IMR-90 (cell line): ENCODE results near the gene PIH1D1. TPM values are rescaled to one million over a fixed set of nuclear protein-coding genes. Genes with fewer than 3 reads are reported as not detected.

Source experiments
- ATAC-seq: fragments of 200-7000 bp; cut with Tn5 transposase; 2 replicates; pipeline ENCODE4 v1.9.1; 2020; ENCODE audit warnings: low read depth, mild to moderate bottlenecking, moderate library complexity
- BruUV-seq: library from RNA; stranded (reverse); fragments of 400-500 nt; replicated peaks from 2 replicates; lab custom pipeline; 2021; lab: Mats Ljungman, UMichigan
- CTCF ChIA-PET: fragments of 300-600 bp; formaldehyde crosslinking; extraction: SDS; loops from one replicate; lab custom pipeline; 2021; ENCODE audit warnings: antibody characterized with exemption; lab: Yijun Ruan, JAX
- POLR2A ChIA-PET: fragments of 300-600 bp; sonication (Branson Sonifier 250); formaldehyde crosslinking; loops from one replicate; lab custom pipeline; 2022; ENCODE audit warnings: antibody characterized with exemption; ENCODE audit not compliant: unreplicated experiment; lab: Charles Lee
- DNase-seq: peaks from one replicate; pipeline ENCODE4 v3.0.0; 2013
- H2AFZ ChIP-seq: replicated peaks from 2 replicates; pipeline ENCODE3; 2013; ENCODE audit warnings: low read length, mild to moderate bottlenecking; ENCODE audit not compliant: poor library complexity
- H2AK5ac ChIP-seq: 2 replicates; pipeline ENCODE4 v1.6.1; 2013; ENCODE audit warnings: low read depth, low read length, inconsistent platforms
- H2AK9ac ChIP-seq: replicated peaks from 2 replicates; pipeline ENCODE3; 2013; ENCODE audit warnings: mild to moderate bottlenecking, low read depth, low read length, moderate library complexity; ENCODE audit not compliant: poor library complexity
- H2BK120ac ChIP-seq: 2 replicates; pipeline ENCODE4 v1.6.1; 2013; ENCODE audit warnings: low read depth, low read length, inconsistent platforms
- H2BK15ac ChIP-seq: 3 replicates; pipeline ENCODE4 v1.6.1; 2013; ENCODE audit warnings: low read depth, low read length, inconsistent platforms
- H2BK20ac ChIP-seq: 2 replicates; pipeline ENCODE4 v1.6.1; 2013; ENCODE audit warnings: low read depth, mild to moderate bottlenecking, inconsistent platforms, low read length, moderate library complexity
- H2BK5ac ChIP-seq: 2 replicates; pipeline ENCODE4 v1.6.1; 2013; ENCODE audit warnings: mild to moderate bottlenecking, low read depth, low read length, inconsistent platforms; ENCODE audit not compliant: poor library complexity, severe bottlenecking
- H3K14ac ChIP-seq: replicated peaks from 2 replicates; pipeline ENCODE4 v1.6.1; 2013; ENCODE audit warnings: low read depth, low read length, inconsistent platforms
- H3K18ac ChIP-seq: 2 replicates; pipeline ENCODE4 v1.6.1; 2013; ENCODE audit warnings: low read depth, low read length, control low read depth
- H3K23ac ChIP-seq: 2 replicates; pipeline ENCODE4 v1.6.1; 2013; ENCODE audit warnings: low read depth, low read length, inconsistent platforms
- H3K27ac ChIP-seq: 2 replicates; pipeline ENCODE4 v1.5.1; 2013; ENCODE audit warnings: mild to moderate bottlenecking, control low read depth, low read length; ENCODE audit not compliant: insufficient read depth
- H3K27me3 ChIP-seq: 2 replicates; pipeline ENCODE4 v1.6.1; 2013; ENCODE audit warnings: low read length; ENCODE audit not compliant: control insufficient read depth, insufficient read depth
- H3K36me3 ChIP-seq: 2 replicates; pipeline ENCODE4 v1.6.1; 2013; ENCODE audit warnings: low read length, mixed read lengths; ENCODE audit not compliant: control insufficient read depth, insufficient read depth
- H3K4ac ChIP-seq: 2 replicates; pipeline ENCODE4 v1.6.1; 2013; ENCODE audit warnings: low read depth, low read length, inconsistent platforms
- H3K4me1 ChIP-seq: 2 replicates; pipeline ENCODE4 v1.6.1; 2013; ENCODE audit warnings: low read length, mixed read lengths; ENCODE audit not compliant: control insufficient read depth, insufficient read depth
- H3K4me2 ChIP-seq: 2 replicates; pipeline ENCODE4 v1.6.1; 2013; ENCODE audit warnings: low read depth, mild to moderate bottlenecking, control low read depth, low read length, moderate library complexity
- H3K4me3 ChIP-seq: 2 replicates; pipeline ENCODE4 v1.5.1; 2013; ENCODE audit warnings: low read depth, mild to moderate bottlenecking, control low read depth, low read length, moderate library complexity; ENCODE audit not compliant: insufficient read depth
- H3K56ac ChIP-seq: 2 replicates; pipeline ENCODE4 v1.6.1; 2013; ENCODE audit warnings: low read length, inconsistent platforms; ENCODE audit not compliant: insufficient read depth; ENCODE audit errors: extremely low read depth
- H3K79me1 ChIP-seq, 2 experiments: 2 replicates each; pipeline ENCODE4 v1.6.1; 2013; ENCODE audit warnings: low read length in 2 of 2, inconsistent platforms in 1 of 2, low read depth in 1 of 2
- H3K9ac ChIP-seq: 2 replicates; pipeline ENCODE4 v1.6.1; 2013; ENCODE audit warnings: low read depth, low read length, control low read depth
- H3K9me1 ChIP-seq: 2 replicates; pipeline ENCODE4 v1.6.1; 2013; ENCODE audit warnings: low read length, inconsistent platforms; ENCODE audit not compliant: insufficient read depth
- H3K9me3 ChIP-seq: 2 replicates; pipeline ENCODE4 v1.6.1; 2013; ENCODE audit warnings: low read length; ENCODE audit not compliant: control insufficient read depth, insufficient read depth
- H4K20me1 ChIP-seq: 2 replicates; pipeline ENCODE4 v1.6.1; 2013; ENCODE audit warnings: low read length, inconsistent platforms; ENCODE audit not compliant: insufficient read depth
- H4K5ac ChIP-seq: 2 replicates; pipeline ENCODE4 v1.6.1; 2013; ENCODE audit warnings: mild to moderate bottlenecking, low read depth, low read length, control low read depth
- H4K8ac ChIP-seq, 2 experiments: 2 replicates each; pipeline ENCODE4 v1.6.1; 2013; ENCODE audit warnings: low read depth in 2 of 2, low read length in 2 of 2, control low read depth in 1 of 2, inconsistent platforms in 1 of 2
- H4K91ac ChIP-seq: 2 replicates; pipeline ENCODE4 v1.6.1; 2013; ENCODE audit warnings: low read depth, low read length, inconsistent platforms; ENCODE audit not compliant: insufficient read depth
- BHLHE40 ChIP-seq: fragments of 150-350 bp; IDR thresholded peaks from 2 replicates; pipeline ENCODE4 v1.6.1; 2016; ENCODE audit warnings: mild to moderate bottlenecking, low read depth, low read length
- CEBPB ChIP-seq: IDR thresholded peaks from 2 replicates; pipeline ENCODE4 v1.6.1; 2012; ENCODE audit warnings: low read depth, low read length, improper control_type of control experiment
- CHD1 ChIP-seq: IDR thresholded peaks from 2 replicates; pipeline ENCODE4 v1.6.1; 2012; ENCODE audit warnings: low read depth, low read length, improper control_type of control experiment
- FOS ChIP-seq: fragments of 150-350 bp; IDR thresholded peaks from 2 replicates; pipeline ENCODE4 v1.6.1; 2016; ENCODE audit warnings: low read depth, low read length
- MAFK ChIP-seq: IDR thresholded peaks from 2 replicates; pipeline ENCODE4 v1.6.1; 2012; ENCODE audit warnings: low read depth, low read length, improper control_type of control experiment
- MAZ ChIP-seq: IDR thresholded peaks from 2 replicates; pipeline ENCODE4 v1.6.1; 2012; ENCODE audit warnings: low read depth, mild to moderate bottlenecking, low read length, improper control_type of control experiment, moderate library complexity, borderline replicate concordance
- MXI1 ChIP-seq: IDR thresholded peaks from 2 replicates; pipeline ENCODE4 v1.6.1; 2012; ENCODE audit warnings: low read depth, mild to moderate bottlenecking, low read length, moderate library complexity, borderline replicate concordance
- NFE2L2 ChIP-seq: fragments of 150-350 bp; IDR thresholded peaks from 2 replicates; pipeline ENCODE4 v1.6.1; 2016; ENCODE audit warnings: low read depth, mild to moderate bottlenecking, low read length
- POLR2A ChIP-seq: IDR thresholded peaks from 2 replicates; pipeline ENCODE4 v1.6.1; 2012; ENCODE audit warnings: mild to moderate bottlenecking, low read depth, low read length
- RAD21 ChIP-seq: IDR thresholded peaks from 2 replicates; pipeline ENCODE4 v1.6.1; 2012; ENCODE audit warnings: low read length, improper control_type of control experiment
- RCOR1 ChIP-seq: IDR thresholded peaks from 2 replicates; pipeline ENCODE4 v1.6.1; 2012; ENCODE audit warnings: mild to moderate bottlenecking, low read length, improper control_type of control experiment; ENCODE audit not compliant: insufficient replicate concordance
- RFX5 ChIP-seq: IDR thresholded peaks from 2 replicates; pipeline ENCODE4 v1.8.0; 2012; ENCODE audit warnings: low read depth, mild to moderate bottlenecking, low read length, moderate library complexity
- SMC3 ChIP-seq: fragments of 150-350 bp; IDR thresholded peaks from 2 replicates; pipeline ENCODE4 v1.6.1; 2016; ENCODE audit warnings: low read depth, mild to moderate bottlenecking, antibody characterized with exemption, low read length, moderate library complexity
- WGBS, 2 experiments: methylation state at CpG; one replicate each; pipeline versions ENCODE4 v1.1.5 to v1.1.7; 2013; ENCODE audit warnings: missing lambda C conversion rate in 2 of 2; ENCODE audit not compliant: insufficient read length in 1 of 2; ENCODE audit errors: extremely low coverage in 2 of 2; 5-methylcytosine and 5-hydroxymethylcytosine counted together
- dilution Hi-C: fragments of 300-500 bp; cut with HindIII; formaldehyde crosslinking; loops from one replicate; pipeline ENCODE4 v1.14.3; 2018; ENCODE audit warnings: low sequenced_read_pairs; ENCODE audit not compliant: unreplicated experiment
- in situ Hi-C: fragments of 300-500 bp; cut with MboI; formaldehyde crosslinking; loops from 3 replicates; pipeline ENCODE4 v1.14.3; 2019; ENCODE audit warnings: low sequenced_read_pairs, inconsistent platforms, mixed read lengths
- intact Hi-C: fragments of 100-400 bp; cut with micrococcal nuclease; formaldehyde crosslinking; loops from 2 replicates; pipeline ENCODE4 v1.10.0; 2022
- polyA plus RNA-seq, 3 experiments: library from polyadenylated mRNA; depleted of rRNA; stranded (reverse); fragments of >200 nt; gene quantifications; 2 replicates each; pipeline ENCODE4 v1.2.3, GENCODE V29; 2012; ENCODE audit warnings: low replicate concordance in 1 of 3
- total RNA-seq: library from RNA; depleted of rRNA; stranded (reverse); fragments of >200 nt; gene quantifications from 2 replicates; pipeline ENCODE4 v1.2.3, GENCODE V29; 2012
- TF ChIP-seq, protein P1 (sequence below): fragments of 150-350 bp; IDR thresholded peaks from 2 replicates; pipeline ENCODE4 v1.6.1; 2016; ENCODE audit warnings: low read depth, mild to moderate bottlenecking, low read length, moderate library complexity, borderline replicate concordance
- TF ChIP-seq, protein P2 (sequence below): conservative IDR thresholded peaks from 2 replicates; pipeline ENCODE4 v1.5.1; 2012; ENCODE audit warnings: mild to moderate bottlenecking, low read depth, low read length, improper control_type of control experiment
- TF ChIP-seq, protein P3 (sequence below): fragments of 150-350 bp; IDR thresholded peaks from 2 replicates; pipeline ENCODE4 v1.6.1; 2017; ENCODE audit warnings: mild to moderate bottlenecking, antibody characterized with exemption, low read length, low read depth

PIH1D1 gene
- total and polyA plus RNA-seq, 2 of the 4 experiments (the other 2 are of a cell fraction), result 77.9 to 122 TPM

DNA sequence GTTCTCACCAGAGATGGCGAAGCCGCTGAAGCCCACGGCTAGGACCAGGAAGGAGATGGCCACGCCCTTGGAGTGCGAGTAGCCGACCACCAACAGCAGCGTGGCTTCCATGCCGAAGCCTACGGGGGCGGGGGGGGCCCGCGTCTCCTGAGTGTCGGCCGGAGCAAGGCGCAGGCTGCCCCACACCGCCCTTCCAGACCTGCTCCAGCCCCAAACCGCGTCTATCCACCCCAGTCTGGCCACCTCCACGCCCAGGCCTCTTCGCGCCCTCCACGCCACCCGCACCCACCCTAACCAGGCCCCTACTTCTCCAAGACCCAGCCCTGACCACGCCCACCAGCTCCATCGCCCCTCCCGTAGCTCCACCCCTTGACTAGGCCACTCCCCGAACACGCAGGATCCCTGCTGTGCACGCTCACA lies 20.3 kb downstream of the PIH1D1 start:
- Histone ChIP-seq H3K4me2 (no peak overlapping the region), H2AFZ (no peak overlapping the region), H3K4ac (no peak overlapping the region), H2BK15ac (no peak overlapping the region), H4K8ac (no peak overlapping the region), H3K4me1 (no peaks in the 10 kb centered on the region), H3K9me3 (peaks cover 18% of the 10 kb centered on the region), H3K18ac (no peak overlapping the region), H4K5ac (no peak overlapping the region), H3K79me1 (no peaks in the 10 kb centered on the region), H2BK5ac (no peak overlapping the region), H3K27ac (no peak overlapping the region), H2AK5ac (no peak overlapping the region), H2BK120ac (no peak overlapping the region), H2AK9ac (no peak overlapping the region), H3K9ac (no peak overlapping the region), H4K91ac (no peak overlapping the region), H3K4me3 (no peak overlapping the region), H4K20me1 (no peaks in the 10 kb centered on the region), H3K9me1 (no peaks in the 10 kb centered on the region), H2BK20ac (no peak overlapping the region), H3K14ac (no peak overlapping the region), H3K56ac (no peak overlapping the region), H3K27me3 (peaks cover 95% of the 10 kb centered on the region), H3K23ac (no peak overlapping the region), H3K36me3 (no peaks in the 10 kb centered on the region)
- dilution Hi-C loops (no loop called here), in situ Hi-C loops (loop anchor here (10.0 kb wide), 1 partner anchor 167 kb away; no protein-coding TSS in a partner anchor), intact Hi-C loops (no loop called here)
- TF ChIP-seq SMC3, result no peak
- no peak for TF ChIP-seq CHD1
- TF ChIP-seq CEBPB, result no peak
- no peak for TF ChIP-seq MAZ
- TF ChIP-seq, protein P1, sequence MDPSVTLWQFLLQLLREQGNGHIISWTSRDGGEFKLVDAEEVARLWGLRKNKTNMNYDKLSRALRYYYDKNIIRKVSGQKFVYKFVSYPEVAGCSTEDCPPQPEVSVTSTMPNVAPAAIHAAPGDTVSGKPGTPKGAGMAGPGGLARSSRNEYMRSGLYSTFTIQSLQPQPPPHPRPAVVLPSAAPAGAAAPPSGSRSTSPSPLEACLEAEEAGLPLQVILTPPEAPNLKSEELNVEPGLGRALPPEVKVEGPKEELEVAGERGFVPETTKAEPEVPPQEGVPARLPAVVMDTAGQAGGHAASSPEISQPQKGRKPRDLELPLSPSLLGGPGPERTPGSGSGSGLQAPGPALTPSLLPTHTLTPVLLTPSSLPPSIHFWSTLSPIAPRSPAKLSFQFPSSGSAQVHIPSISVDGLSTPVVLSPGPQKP, result no peak
- no peak for TF ChIP-seq RFX5
- TF ChIP-seq MXI1, result no peak
- TF ChIP-seq RAD21, result no peak
- TF ChIP-seq, protein P2, sequence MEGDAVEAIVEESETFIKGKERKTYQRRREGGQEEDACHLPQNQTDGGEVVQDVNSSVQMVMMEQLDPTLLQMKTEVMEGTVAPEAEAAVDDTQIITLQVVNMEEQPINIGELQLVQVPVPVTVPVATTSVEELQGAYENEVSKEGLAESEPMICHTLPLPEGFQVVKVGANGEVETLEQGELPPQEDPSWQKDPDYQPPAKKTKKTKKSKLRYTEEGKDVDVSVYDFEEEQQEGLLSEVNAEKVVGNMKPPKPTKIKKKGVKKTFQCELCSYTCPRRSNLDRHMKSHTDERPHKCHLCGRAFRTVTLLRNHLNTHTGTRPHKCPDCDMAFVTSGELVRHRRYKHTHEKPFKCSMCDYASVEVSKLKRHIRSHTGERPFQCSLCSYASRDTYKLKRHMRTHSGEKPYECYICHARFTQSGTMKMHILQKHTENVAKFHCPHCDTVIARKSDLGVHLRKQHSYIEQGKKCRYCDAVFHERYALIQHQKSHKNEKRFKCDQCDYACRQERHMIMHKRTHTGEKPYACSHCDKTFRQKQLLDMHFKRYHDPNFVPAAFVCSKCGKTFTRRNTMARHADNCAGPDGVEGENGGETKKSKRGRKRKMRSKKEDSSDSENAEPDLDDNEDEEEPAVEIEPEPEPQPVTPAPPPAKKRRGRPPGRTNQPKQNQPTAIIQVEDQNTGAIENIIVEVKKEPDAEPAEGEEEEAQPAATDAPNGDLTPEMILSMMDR, result no peak
- no peak for TF ChIP-seq MAFK
- TF ChIP-seq NFE2L2, result no peak
- TF ChIP-seq RCOR1, result no peak
- no peak for TF ChIP-seq POLR2A
- TF ChIP-seq BHLHE40, result no peak
- TF ChIP-seq, protein P3, sequence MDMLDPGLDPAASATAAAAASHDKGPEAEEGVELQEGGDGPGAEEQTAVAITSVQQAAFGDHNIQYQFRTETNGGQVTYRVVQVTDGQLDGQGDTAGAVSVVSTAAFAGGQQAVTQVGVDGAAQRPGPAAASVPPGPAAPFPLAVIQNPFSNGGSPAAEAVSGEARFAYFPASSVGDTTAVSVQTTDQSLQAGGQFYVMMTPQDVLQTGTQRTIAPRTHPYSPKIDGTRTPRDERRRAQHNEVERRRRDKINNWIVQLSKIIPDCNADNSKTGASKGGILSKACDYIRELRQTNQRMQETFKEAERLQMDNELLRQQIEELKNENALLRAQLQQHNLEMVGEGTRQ, result no peak
- TF ChIP-seq FOS, result no peak
- ATAC-seq (no peak), DNase-seq (no peak)
- no TSS peak for BruUV-seq
- ChIA-PET POLR2A (interaction anchor here (0.6 to 0.7 kb wide), 2 partner anchors 15 to 21 kb away, joined by 3 to 6 read pairs; no protein-coding TSS in a partner anchor), CTCF (no interaction called here)
- WGBS, 2 experiments, result 39% methylated on average over 12 of the region's 29 CpGs; no CpG with 5 or more reads in 1 of the 2 experiments
